Endodermal cell (in vitro differentiated cells): ENCODE data around the gene SEC16A. TPM values are rescaled to one million over a fixed set of nuclear protein-coding genes. Genes with fewer than 3 reads are reported as not detected.
A peak's percentile ranks its signal among the peaks of the same experiment; 100 is the strongest.

Experiments
- DNase-seq: peaks from one replicate; pipeline ENCODE4 v3.0.0-alpha.2; 2017
- H3K27ac ChIP-seq: 2 replicates; pipeline ENCODE4 v1.5.1; 2013; ENCODE audit warnings: mild to moderate bottlenecking, low read depth, low read length, moderate library complexity
- H3K27me3 ChIP-seq: 2 replicates; pipeline ENCODE4 v1.6.1; 2013; ENCODE audit warnings: mild to moderate bottlenecking, low read length, moderate library complexity; ENCODE audit not compliant: insufficient read depth, control insufficient read depth, poor library complexity, severe bottlenecking
- H3K36me3 ChIP-seq: 2 replicates; pipeline ENCODE4 v1.7.0; 2013; ENCODE audit warnings: mild to moderate bottlenecking, low read length, moderate library complexity; ENCODE audit not compliant: control insufficient read depth, insufficient read depth
- H3K4me1 ChIP-seq: one replicate; pipeline ENCODE4 v1.7.0; 2013; ENCODE audit warnings: low read length; ENCODE audit not compliant: control insufficient read depth, insufficient read depth
- H3K4me3 ChIP-seq: 2 replicates; pipeline ENCODE4 v1.5.1; 2013; ENCODE audit warnings: mild to moderate bottlenecking, low read length, moderate library complexity
- H3K9ac ChIP-seq: 2 replicates; pipeline ENCODE4 v1.6.1; 2013; ENCODE audit warnings: mild to moderate bottlenecking, low read length, moderate library complexity; ENCODE audit not compliant: poor library complexity, severe bottlenecking; ENCODE audit errors: extremely low read depth
- H3K9me3 ChIP-seq: 2 replicates; pipeline ENCODE4 v1.6.1; 2013; ENCODE audit warnings: mild to moderate bottlenecking, low read length, moderate library complexity; ENCODE audit not compliant: control insufficient read depth
- H3K27ac Mint-ChIP-seq: 2 replicates; pipeline ENCODE4 v1.8.0; 2020; ENCODE audit warnings: mixed read lengths
- H3K27me3 Mint-ChIP-seq: 2 replicates; pipeline ENCODE4 v1.8.0; 2021; ENCODE audit warnings: mild to moderate bottlenecking, mixed read lengths; ENCODE audit not compliant: insufficient read depth
- H3K36me3 Mint-ChIP-seq: 2 replicates; pipeline ENCODE4 v1.8.0; 2020; ENCODE audit warnings: low read depth, mixed read lengths
- H3K4me1 Mint-ChIP-seq: 2 replicates; pipeline ENCODE4 v1.8.0; 2020; ENCODE audit warnings: mixed read lengths
- H3K4me3 Mint-ChIP-seq: 2 replicates; pipeline ENCODE4 v1.8.0; 2020; ENCODE audit warnings: mild to moderate bottlenecking, moderate library complexity, mixed read lengths
- H3K9me3 Mint-ChIP-seq: 2 replicates; pipeline ENCODE4 v1.8.0; 2020; ENCODE audit warnings: mild to moderate bottlenecking, mixed read lengths
- CTCF ChIP-seq: fragments of 200-600 bp; sonication (generic); conservative IDR thresholded peaks from 2 replicates; pipeline ENCODE4 v1.5.0; 2021; ENCODE audit warnings: antibody characterized with exemption, mild to moderate bottlenecking
- WGBS, 2 experiments: methylation state at CpG; one replicate each; pipeline versions ENCODE4 v1.1.5 to v1.1.7; 2013; ENCODE audit warnings: missing lambda C conversion rate in 2 of 2, mixed read lengths in 1 of 2; ENCODE audit not compliant: insufficient coverage in 1 of 2, insufficient read length in 1 of 2; 5-methylcytosine and 5-hydroxymethylcytosine counted together
- total RNA-seq, 2 donors: library from RNA; stranded (reverse); fragmentation: NEBNext Ultra II Directional in 1 of 2; extraction: Animal tissue kit (Norgen Biotek cat#: 25700) in 1 of 2; gene quantifications; 2 replicates in 1 of 2; 3 replicates in 1 of 2; pipeline ENCODE4 v1.2.1, GENCODE V29; 2021

Gene SEC16A
- total RNA-seq, 2 donors from 2014 or later: 54.6 to 60.7 TPM

GRCh38 chr9:136437839-136438547 lies 44.8 kb downstream of the SEC16A start:
- peak overlapping the region; percentile 57 for H3K9ac ChIP-seq
- peak overlapping the region; percentile 77 for H3K4me3 Mint-ChIP-seq
- no peak for TF ChIP-seq CTCF
- H3K9me3 Mint-ChIP-seq: no peaks in the 10 kb centered on the region
- peaks cover 33% of the 10 kb centered on the region for H3K36me3 ChIP-seq
- H3K27ac Mint-ChIP-seq: peak overlapping the region; percentile 30
- H3K4me1 Mint-ChIP-seq: peaks cover 16% of the 10 kb centered on the region
- peaks cover 25% of the 10 kb centered on the region for H3K36me3 Mint-ChIP-seq
- no peaks in the 10 kb centered on the region for H3K9me3 ChIP-seq
- no peak for DNase-seq
- H3K4me1 ChIP-seq: peaks cover 9% of the 10 kb centered on the region
- no peaks in the 10 kb centered on the region for H3K27me3 Mint-ChIP-seq
- H3K4me3 ChIP-seq: peak overlapping the region; percentile 91
- H3K27me3 ChIP-seq: no peaks in the 10 kb centered on the region
- H3K27ac ChIP-seq: no peak overlapping the region
- 60 to 74% methylated on average over 30 to 37 of the region's 37 CpGs for WGBS, 2 experiments

GRCh38 chr9:136437430-136437829 lies 45.4 kb downstream of the SEC16A start:
- Histone ChIP-seq H3K4me1 (peaks cover 9% of the 10 kb centered on the region), H3K4me3 (peak overlapping the region; percentile 91), H3K9me3 (no peaks in the 10 kb centered on the region), H3K36me3 (peaks cover 30% of the 10 kb centered on the region), H3K9ac (no peak overlapping the region), H3K27ac (no peak overlapping the region), H3K27me3 (no peaks in the 10 kb centered on the region)
- Mint-ChIP-seq H3K4me1 (peaks cover 16% of the 10 kb centered on the region), H3K27me3 (no peaks in the 10 kb centered on the region), H3K9me3 (no peaks in the 10 kb centered on the region), H3K36me3 (peaks cover 20% of the 10 kb centered on the region), H3K27ac (no peak overlapping the region), H3K4me3 (peak overlapping the region; percentile 77)
- no peak for DNase-seq
- 92 to 100% methylated on average over 3 to 8 of the region's 8 CpGs for WGBS, 2 experiments
- no peak for TF ChIP-seq CTCF

- peaks cover 17% of the 10 kb centered on the region for H3K36me3 ChIP-seq
- no peak overlapping the region for H3K9ac ChIP-seq
- H3K27ac ChIP-seq: no peak overlapping the region
- Mint-ChIP-seq H3K27me3 (no peaks in the 10 kb centered on the region), H3K4me1 (peaks cover 16% of the 10 kb centered on the region), H3K4me3 (peak overlapping the region; percentile 77), H3K36me3 (peaks cover 10% of the 10 kb centered on the region), H3K27ac (no peak overlapping the region), H3K9me3 (no peaks in the 10 kb centered on the region)
- H3K27me3 ChIP-seq: no peaks in the 10 kb centered on the region
- H3K4me1 ChIP-seq: peaks cover 9% of the 10 kb centered on the region
- peak overlapping the region; percentile 91 for H3K4me3 ChIP-seq
- no peak for TF ChIP-seq CTCF
- H3K9me3 ChIP-seq: no peaks in the 10 kb centered on the region
- 84 to 88% methylated on average over 23 to 25 of the region's 25 CpGs for WGBS, 2 experiments
- DNase-seq: no peak
These were observed 46.7 kb downstream of the SEC16A start for GRCh38 chr9:136436055-136436634.
